Measurements from ENCODE around the gene NOP16. TPM values are rescaled to one million over a fixed set of nuclear protein-coding genes. Genes with fewer than 3 reads are reported as not detected.

NOP16 gene
- total RNA-seq, 2 experiments from 2014 or later = 42.1 to 43.1 TPM

- no peaks in the 10 kb centered on the region for H3K27me3 Mint-ChIP-seq (ENCODE audit: low read depth)
- CTCF ChIA-PET = no interaction called here
- H3K4me1 Mint-ChIP-seq (ENCODE audit: low read depth) = no peaks in the 10 kb centered on the region
- DNase-seq = no peak
- no peak overlapping the region for H3K27ac Mint-ChIP-seq
- peaks cover 11% of the 10 kb centered on the region for H3K36me3 Mint-ChIP-seq (ENCODE audit: low read depth)
- intact Hi-C loops (cut with micrococcal nuclease) = no loop called here
- no peaks in the 10 kb centered on the region for H3K9me3 Mint-ChIP-seq
- no peak overlapping the region for H3K4me3 Mint-ChIP-seq
Measured at GRCh38 chr5:176341325-176342157, 46.9 kb downstream of the NOP16 start.

GRCh38 chr5:176339304-176339703 is 49.1 kb downstream of the NOP16 start:
- no peak overlapping the region for H3K4me3 Mint-ChIP-seq
- CTCF ChIA-PET = interaction anchor here (0.6 kb wide), 1 partner anchor 683 kb away, joined by 3 read pairs; the partner anchor contains the start of gene ZNF346
- no peaks in the 10 kb centered on the region for H3K27me3 Mint-ChIP-seq (ENCODE audit: low read depth)
- no peaks in the 10 kb centered on the region for H3K9me3 Mint-ChIP-seq
- H3K27ac Mint-ChIP-seq = no peak overlapping the region
- peaks cover 19% of the 10 kb centered on the region for H3K36me3 Mint-ChIP-seq (ENCODE audit: low read depth)
- DNase-seq = no peak
- H3K4me1 Mint-ChIP-seq (ENCODE audit: low read depth) = no peaks in the 10 kb centered on the region
- intact Hi-C loops (cut with micrococcal nuclease) = no loop called here

GRCh38 chr5:176337913-176338312 is 50.5 kb downstream of the NOP16 start:
- CTCF ChIA-PET = no interaction called here
- intact Hi-C loops (cut with micrococcal nuclease) = no loop called here
- peaks cover 27% of the 10 kb centered on the region for H3K36me3 Mint-ChIP-seq (ENCODE audit: low read depth)
- no peak overlapping the region for H3K27ac Mint-ChIP-seq
- no peaks in the 10 kb centered on the region for H3K4me1 Mint-ChIP-seq (ENCODE audit: low read depth)
- H3K9me3 Mint-ChIP-seq = peaks cover 6% of the 10 kb centered on the region
- H3K4me3 Mint-ChIP-seq = no peak overlapping the region
- H3K27me3 Mint-ChIP-seq (ENCODE audit: low read depth) = no peaks in the 10 kb centered on the region
- no peak for DNase-seq

- Mint-ChIP-seq H3K4me3 (no peak overlapping the region), H3K27ac (no peak overlapping the region), H3K27me3 (ENCODE audit: low read depth) (no peaks in the 10 kb centered on the region), H3K9me3 (peaks cover 8% of the 10 kb centered on the region), H3K4me1 (ENCODE audit: low read depth) (no peaks in the 10 kb centered on the region), H3K36me3 (ENCODE audit: low read depth) (peaks cover 30% of the 10 kb centered on the region)
- intact Hi-C loops (cut with micrococcal nuclease) = no loop called here
- CTCF ChIA-PET = no interaction called here
- DNase-seq = no peak
Measured at GRCh38 chr5:176334031-176334770, 54.2 kb downstream of the NOP16 start.

Small RNA genes lying within 50 kb of the gene (microRNA-seq; reads per million reads assigned to microRNA genes)
- 4.9 reads per million for gene MIR1271 (ENCODE audit: borderline microRNAs expressed, borderline replicate concordance)

Other genes starting within 250 kb of the NOP16 start
- gene SIMC1, start 150.2 kb downstream of the NOP16 start, total RNA-seq = 10 to 100 TPM; 28.4 to 30.3 TPM
- 10 to 100 TPM; 33.5 to 33.7 TPM for gene KIAA1191, start 26.8 kb downstream of the NOP16 start, total RNA-seq
- gene ARL10, start 23.1 kb downstream of the NOP16 start, total RNA-seq = 1 to 10 TPM; 3.9 to 5.1 TPM
- 100 to 1,000 TPM; 154 to 155 TPM for gene HIGD2A, start 153 bp upstream of the NOP16 start, total RNA-seq
- gene CLTB, start 27.9 kb upstream of the NOP16 start, total RNA-seq = 10 to 100 TPM; 51.1 to 53.9 TPM
- gene FAF2, start 59.8 kb upstream of the NOP16 start, total RNA-seq = 10 to 100 TPM; 30.0 to 32.8 TPM
- gene RNF44, start 148.8 kb upstream of the NOP16 start, total RNA-seq = 10 to 100 TPM; 83.3 to 88.3 TPM
- gene CDHR2, start 160.7 kb upstream of the NOP16 start, total RNA-seq = under 1 TPM; 0.19 to 0.35 TPM
- 1 to 10 TPM; 1.4 to 1.5 TPM for gene GPRIN1, start 221.6 kb upstream of the NOP16 start, total RNA-seq
- not detected for gene SNCB, start 241.9 kb upstream of the NOP16 start, total RNA-seq
- not detected for gene EIF4E1B, start 242.1 kb upstream of the NOP16 start, total RNA-seq